ENCODE results near the gene CNOT10.

The CNOT10 gene

GRCh38 chr3:32686713-32687112, 1.7 kb downstream of the CNOT10 start:
- in situ Hi-C loops (cut with MboI; ENCODE audit: low sequenced_read_pairs), result no loop called here

- in situ Hi-C loops (cut with MboI; ENCODE audit: low sequenced_read_pairs), result no loop called here
These were observed 6.9 kb downstream of the CNOT10 start for GRCh38 chr3:32691847-32692246.

- in situ Hi-C loops (cut with MboI; ENCODE audit: low sequenced_read_pairs), result no loop called here
These were observed 11.5 kb downstream of the CNOT10 start for GRCh38 chr3:32696523-32696922.

DNA sequence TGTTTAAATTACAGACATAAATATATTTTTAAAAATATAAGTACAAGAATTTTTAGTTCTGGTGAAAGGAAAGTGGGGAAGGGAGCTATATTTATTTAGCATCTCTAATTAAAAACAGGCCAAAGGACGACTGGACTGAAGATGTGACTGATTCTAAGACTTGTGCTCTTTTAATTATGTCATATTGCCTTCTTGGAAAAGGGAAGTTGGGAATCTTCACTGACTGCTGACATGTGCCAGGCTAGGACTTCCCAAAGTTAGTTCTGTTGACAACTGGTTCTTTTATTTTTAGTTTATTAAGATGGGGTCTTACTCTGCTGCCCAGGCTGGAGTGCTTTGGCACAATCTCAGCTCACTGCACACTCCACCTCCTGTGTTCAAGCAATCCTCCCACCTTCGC, 13.5 kb downstream of the CNOT10 start:
- in situ Hi-C loops (cut with MboI; ENCODE audit: low sequenced_read_pairs), result no loop called here

- in situ Hi-C loops (cut with MboI; ENCODE audit: low sequenced_read_pairs), result no loop called here
These were observed 14.4 kb downstream of the CNOT10 start for GRCh38 chr3:32699429-32699828.

DNA sequence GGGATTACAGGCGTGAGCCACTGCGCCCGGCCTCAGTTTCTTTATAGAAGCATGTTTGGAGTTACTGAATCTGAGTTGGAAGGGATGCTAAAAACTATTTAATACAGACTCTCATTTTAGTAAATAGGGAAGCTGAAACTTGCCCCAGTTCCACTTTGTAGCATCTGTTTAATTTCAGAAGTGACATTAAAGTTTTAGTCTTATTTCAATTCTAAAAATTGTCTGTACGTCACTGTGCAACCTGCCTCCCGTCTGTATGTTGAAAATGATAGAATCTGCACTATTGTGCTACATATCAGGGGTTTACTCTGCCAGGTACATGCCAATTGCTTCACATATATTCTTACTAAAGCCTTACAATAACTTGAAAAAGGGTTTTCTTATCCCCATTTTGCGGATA, 15.3 kb downstream of the CNOT10 start:
- in situ Hi-C loops (cut with MboI; ENCODE audit: low sequenced_read_pairs), result no loop called here

DNA sequence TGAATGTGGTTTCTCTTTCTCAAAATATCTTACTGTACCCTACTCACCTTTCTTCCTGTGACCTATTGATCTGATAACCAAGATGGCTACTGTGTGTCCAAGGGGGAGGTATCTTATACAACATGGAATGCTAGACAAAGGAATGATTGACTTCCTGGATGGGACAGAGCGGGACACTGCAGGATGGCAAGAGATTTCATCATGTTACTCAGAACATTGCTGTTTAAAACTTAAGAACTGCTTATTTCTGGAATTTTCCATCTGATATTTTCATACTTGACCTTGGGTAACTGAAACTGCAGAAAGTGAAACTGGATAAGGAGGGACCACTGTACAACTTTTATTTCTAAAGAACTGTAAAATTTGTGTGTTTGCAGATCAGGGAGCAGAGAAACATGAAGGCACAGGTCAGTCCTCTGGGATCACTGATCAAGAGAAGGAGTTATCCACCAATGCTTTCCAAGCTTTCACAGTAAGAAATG, 18.5 kb downstream of the CNOT10 start:
- in situ Hi-C loops (cut with MboI; ENCODE audit: low sequenced_read_pairs), result no loop called here

GRCh38 chr3:32705232-32705631, 20.2 kb downstream of the CNOT10 start:
- in situ Hi-C loops (cut with MboI; ENCODE audit: low sequenced_read_pairs), result no loop called here

- in situ Hi-C loops (cut with MboI; ENCODE audit: low sequenced_read_pairs), result no loop called here
These were observed 21.5 kb downstream of the CNOT10 start for GRCh38 chr3:32706348-32707025.

DNA sequence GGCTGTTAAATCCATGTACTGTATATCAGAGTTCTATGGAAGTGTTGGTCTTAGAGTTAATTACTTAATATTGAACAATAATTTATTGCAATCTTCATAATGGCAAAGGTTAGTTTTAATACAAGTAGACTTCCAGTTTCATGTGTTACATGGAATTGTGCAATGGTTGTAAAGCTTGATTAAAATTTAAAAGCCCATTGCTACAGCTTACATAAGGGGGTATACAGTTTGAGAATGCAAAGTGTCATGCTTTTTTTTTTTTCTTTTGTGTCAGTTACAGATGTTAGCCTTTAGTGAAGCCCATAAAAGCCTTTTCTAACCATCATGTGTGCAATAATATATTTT, 22.0 kb downstream of the CNOT10 start:
- in situ Hi-C loops (cut with MboI; ENCODE audit: low sequenced_read_pairs), result no loop called here

DNA sequence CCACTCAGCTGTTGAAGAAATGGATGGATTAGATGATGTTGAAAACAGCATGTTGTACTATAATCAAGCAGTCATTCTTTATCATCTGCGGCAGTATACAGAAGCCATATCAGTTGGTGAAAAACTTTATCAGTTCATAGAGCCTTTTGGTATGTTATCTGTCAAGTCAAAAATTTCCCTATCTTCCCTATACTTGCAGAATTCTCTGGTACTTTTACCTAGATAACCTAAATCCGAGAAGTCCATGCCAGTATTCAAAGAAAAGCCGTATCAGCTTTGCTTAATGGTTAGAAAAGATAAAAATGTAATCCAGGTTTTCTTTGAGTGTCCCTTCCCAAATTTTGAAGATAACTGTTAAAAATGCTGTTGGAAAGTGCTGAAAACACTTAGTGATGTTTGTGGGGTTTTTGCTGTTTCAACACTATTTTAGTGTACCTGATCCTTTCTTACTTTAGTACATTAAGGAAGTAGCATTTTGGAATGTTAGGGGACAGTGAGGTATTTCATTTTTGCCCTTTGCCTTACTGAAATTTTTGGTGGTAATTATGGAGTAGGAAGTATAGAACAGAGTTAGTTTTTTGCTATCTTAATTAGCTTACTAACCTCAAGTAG, 23.8 kb downstream of the CNOT10 start:
- in situ Hi-C loops (cut with MboI; ENCODE audit: low sequenced_read_pairs), result no loop called here

DNA sequence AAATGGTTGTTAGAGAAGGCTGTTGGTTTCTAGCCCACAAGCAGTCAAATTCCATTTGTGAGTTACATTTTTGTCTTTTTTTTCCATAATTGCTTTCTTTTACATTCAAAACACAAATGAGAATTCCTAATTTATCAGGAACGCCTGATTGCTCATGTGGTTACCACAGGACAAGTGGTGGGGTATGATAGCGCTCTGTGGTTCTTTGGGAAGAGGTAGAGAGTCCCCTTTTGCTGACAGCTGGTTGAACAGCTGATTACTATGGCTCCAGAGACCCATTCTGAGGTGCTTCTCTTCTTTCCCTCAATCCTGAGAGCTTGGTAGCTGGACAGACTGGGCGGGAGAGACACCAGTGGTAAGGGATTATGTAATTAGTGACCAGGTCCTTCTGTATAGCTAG, 24.4 kb downstream of the CNOT10 start:
- in situ Hi-C loops (cut with MboI; ENCODE audit: low sequenced_read_pairs), result no loop called here

DNA sequence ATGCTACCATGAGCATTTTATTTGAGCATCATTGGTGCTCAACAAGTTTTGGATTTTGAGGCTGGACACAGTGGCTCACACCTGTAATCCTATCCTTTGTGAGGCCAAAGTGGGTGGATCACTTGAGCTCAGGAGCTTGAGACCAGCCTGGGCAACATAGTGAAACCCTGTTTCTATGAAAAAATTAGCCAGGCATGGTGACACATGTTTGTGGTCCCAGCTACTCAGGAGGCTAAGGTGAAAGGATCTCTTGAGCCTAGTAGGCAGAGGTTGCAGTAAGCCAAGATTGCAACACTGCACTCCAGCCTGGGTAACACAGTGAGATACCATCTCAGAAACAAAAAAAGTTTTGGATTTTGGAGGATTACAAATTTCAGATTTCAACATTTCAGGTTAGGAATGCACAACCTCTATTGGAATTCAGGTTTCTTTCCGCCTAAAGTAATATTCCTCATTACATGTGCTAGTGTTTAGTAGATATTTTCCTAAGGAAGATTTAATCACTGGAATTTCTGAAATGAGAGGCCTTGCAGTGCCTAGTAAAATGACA, 27.6 kb downstream of the CNOT10 start:
- in situ Hi-C loops (cut with MboI; ENCODE audit: low sequenced_read_pairs), result no loop called here

DNA sequence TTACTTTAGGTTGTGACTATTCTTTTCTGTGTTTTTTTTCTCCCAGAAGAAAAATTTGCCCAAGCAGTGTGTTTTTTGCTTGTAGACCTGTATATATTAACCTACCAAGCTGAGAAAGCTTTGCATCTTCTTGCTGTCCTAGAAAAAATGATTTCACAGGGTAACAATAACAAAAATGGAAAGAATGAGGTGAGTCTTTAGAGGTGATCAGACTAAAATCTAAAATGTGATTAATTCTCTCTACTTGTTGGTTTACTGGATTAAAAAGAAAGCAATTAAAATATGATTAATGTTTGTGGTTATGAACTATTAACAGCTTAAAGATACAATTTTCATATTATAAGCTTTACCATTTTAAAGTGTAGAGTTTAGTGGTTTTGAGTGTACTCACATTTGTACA, 28.2 kb downstream of the CNOT10 start:
- in situ Hi-C loops (cut with MboI; ENCODE audit: low sequenced_read_pairs), result no loop called here

- in situ Hi-C loops (cut with MboI; ENCODE audit: low sequenced_read_pairs), result no loop called here
These were observed 34.3 kb downstream of the CNOT10 start for GRCh38 chr3:32719335-32719734.

- in situ Hi-C loops (cut with MboI; ENCODE audit: low sequenced_read_pairs), result no loop called here
These were observed 34.9 kb downstream of the CNOT10 start for GRCh38 chr3:32719931-32720330.

DNA sequence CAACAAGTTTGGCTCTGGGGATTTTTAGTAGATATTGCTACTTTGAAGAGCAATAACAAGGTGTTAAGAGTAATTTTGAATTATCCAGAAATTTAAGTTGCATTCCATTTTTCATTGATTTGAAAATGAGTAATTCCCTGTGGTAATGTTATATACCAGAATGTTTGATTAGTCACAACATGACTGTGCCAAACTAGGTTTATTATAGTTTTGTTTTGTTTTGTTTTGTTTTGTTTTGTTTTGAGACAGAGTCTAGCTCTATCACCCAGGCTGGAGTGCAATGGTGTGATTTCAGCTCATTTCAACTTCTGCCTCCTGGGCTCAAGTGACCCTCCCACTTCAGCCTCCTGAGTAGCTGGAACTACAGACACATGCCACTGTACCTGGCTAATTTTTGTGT, 40.7 kb downstream of the CNOT10 start:
- in situ Hi-C loops (cut with MboI; ENCODE audit: low sequenced_read_pairs), result loop anchor here (25.0 kb wide), 1 partner anchor 212 kb away; no protein-coding TSS in a partner anchor

- in situ Hi-C loops (cut with MboI; ENCODE audit: low sequenced_read_pairs), result loop anchor here (25.0 kb wide), 1 partner anchor 204 kb away; no protein-coding TSS in a partner anchor
These were observed 48.7 kb downstream of the CNOT10 start for GRCh38 chr3:32733631-32734229.

- in situ Hi-C loops (cut with MboI; ENCODE audit: low sequenced_read_pairs), result loop anchor here (25.0 kb wide), 1 partner anchor 203 kb away; no protein-coding TSS in a partner anchor
These were observed 49.8 kb downstream of the CNOT10 start for GRCh38 chr3:32734756-32735155.

DNA sequence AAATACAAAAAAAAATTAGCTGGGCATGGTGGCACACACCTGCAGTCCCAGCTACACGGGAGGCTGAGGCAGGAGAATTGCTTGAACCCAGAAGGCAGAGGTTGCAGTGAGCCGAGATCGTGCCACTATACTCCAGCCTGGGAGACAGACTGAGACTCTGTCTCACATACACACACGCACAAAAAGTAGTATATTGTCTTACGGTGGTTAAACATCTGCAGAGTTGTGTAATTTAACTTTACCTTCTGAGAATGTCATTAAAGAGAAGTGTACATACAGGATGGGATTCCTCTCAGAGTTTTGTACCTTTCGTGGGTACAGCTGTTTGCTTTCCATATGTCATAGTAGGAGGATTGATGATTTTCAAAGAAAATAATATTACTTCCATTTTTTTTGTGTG, 58.5 kb downstream of the CNOT10 start:
- in situ Hi-C loops (cut with MboI; ENCODE audit: low sequenced_read_pairs), result loop anchor here (25.0 kb wide), 1 partner anchor 194 kb away; no protein-coding TSS in a partner anchor

- in situ Hi-C loops (cut with MboI; ENCODE audit: low sequenced_read_pairs), result loop anchor here (25.0 kb wide), 1 partner anchor 193 kb away; no protein-coding TSS in a partner anchor
These were observed 58.9 kb downstream of the CNOT10 start for GRCh38 chr3:32743934-32744333.

GRCh38 chr3:32751377-32751776, 66.4 kb downstream of the CNOT10 start:
- in situ Hi-C loops (cut with MboI; ENCODE audit: low sequenced_read_pairs), result no loop called here

Measured in HL-60/S4 (cell line).